GM15510 (cell line): Measurements from ENCODE around the gene CAST.

Experiments used
- POLR2A ChIP-seq: IDR thresholded peaks from 3 replicates; pipeline ENCODE4 v1.6.1; 2011; ENCODE audit warnings: borderline replicate concordance; ENCODE audit not compliant: insufficient read length; ENCODE audit errors: extremely low read depth

Gene CAST

DNA sequence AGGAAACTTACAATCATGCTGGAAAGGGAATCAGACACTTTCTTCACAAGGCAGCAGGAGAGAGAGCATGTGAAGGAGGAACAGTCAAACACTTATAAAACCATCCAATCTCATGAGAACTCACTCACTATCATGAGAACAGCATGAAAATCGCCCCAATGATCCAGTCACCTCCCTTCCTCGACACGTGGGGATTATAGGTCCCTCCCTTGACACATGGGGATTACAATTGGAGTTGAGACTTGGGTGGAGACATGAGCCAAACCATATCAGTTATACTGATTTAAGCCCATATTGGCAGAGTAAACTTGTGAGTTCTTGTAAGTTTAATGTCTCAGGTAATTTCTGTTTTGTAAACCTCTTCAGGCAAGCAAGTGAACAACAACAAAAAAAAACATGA, 74.8 kb downstream of the CAST start:
- TF ChIP-seq POLR2A = no peak

- TF ChIP-seq POLR2A = no peak
These were observed 78.9 kb downstream of the CAST start for GRCh38 chr5:96741106-96741505.

GRCh38 chr5:96741891-96742309, 79.7 kb downstream of the CAST start:
- TF ChIP-seq POLR2A = no peak

DNA sequence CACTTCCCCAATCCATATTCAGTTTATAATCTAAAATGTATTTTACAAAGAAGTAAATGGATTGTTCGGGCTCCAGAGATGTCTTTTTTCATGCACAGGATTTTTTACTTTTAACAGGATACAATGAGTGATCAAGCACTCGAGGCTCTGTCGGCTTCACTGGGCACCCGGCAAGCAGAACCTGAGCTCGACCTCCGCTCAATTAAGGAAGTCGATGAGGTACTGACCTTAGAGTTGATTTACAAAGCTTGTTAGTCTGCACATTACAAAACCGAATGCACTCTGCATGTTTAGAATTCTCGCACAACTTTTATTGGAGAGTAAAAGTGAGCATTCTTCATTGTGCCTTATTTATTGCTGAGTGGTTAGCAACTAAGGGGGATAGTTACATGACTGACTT, 80.4 kb downstream of the CAST start:
- TF ChIP-seq POLR2A = no peak

GRCh38 chr5:96743065-96743768, 81.0 kb downstream of the CAST start:
- TF ChIP-seq POLR2A = no peak

- TF ChIP-seq POLR2A = no peak
These were observed 81.6 kb downstream of the CAST start for GRCh38 chr5:96743805-96744204.

- TF ChIP-seq POLR2A = no peak
These were observed 82.8 kb downstream of the CAST start for GRCh38 chr5:96745025-96745424.

- TF ChIP-seq POLR2A = no peak
These were observed 83.8 kb downstream of the CAST start for GRCh38 chr5:96745844-96746531.

DNA sequence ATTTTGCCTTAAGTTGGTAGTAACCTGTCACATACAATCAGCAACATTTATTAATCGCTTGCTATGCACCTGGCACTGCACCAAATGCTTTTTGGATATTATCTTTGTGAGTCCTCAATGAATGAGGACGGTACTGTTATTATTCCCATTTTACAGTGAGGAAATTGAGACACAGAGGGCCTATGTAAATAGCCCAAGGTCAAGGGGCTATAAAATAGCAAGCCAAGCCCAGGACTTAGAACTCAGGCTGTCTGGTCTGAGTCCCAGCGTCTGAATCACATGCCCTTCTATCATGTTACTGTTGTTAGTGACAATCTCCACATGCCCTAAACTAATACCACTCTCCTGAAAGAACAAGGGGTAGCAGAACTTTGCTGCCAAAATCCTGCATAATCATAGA, 85.5 kb downstream of the CAST start:
- TF ChIP-seq POLR2A = no peak

GRCh38 chr5:96750110-96750822, 88.1 kb downstream of the CAST start:
- TF ChIP-seq POLR2A = no peak

- TF ChIP-seq POLR2A = no peak
These were observed 89.3 kb downstream of the CAST start for GRCh38 chr5:96751203-96752169.

DNA sequence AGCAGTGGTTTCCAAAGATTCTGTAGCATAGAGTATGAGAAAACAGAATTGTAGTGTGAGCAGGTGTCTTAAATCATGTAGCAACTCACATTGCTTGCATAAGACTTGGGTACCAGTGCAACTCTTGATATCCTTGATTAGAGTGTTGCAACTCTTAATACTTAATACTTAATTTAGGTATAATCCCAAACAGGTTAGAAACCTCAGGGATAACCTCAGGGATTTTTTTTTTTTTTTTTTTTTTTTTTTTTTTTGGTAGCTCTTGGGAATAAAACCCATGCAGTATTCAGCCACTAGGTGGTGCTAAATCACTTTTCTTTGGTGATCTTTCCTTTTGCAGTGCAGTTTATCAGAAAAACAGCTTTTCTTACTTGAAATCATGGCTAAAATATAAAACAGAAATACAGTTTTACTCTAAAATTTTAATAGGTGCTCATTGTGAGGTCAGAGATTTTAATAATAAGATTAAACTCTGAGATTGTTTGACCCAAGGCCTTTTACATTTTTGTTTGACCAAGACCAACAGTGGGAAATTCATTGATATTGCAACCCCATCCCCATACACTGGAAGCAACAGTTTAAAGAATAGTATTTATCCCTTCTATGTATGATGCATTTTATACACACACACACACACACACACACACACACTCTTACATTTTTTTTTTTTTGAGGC, 90.3 kb downstream of the CAST start:
- no peak for TF ChIP-seq POLR2A

DNA sequence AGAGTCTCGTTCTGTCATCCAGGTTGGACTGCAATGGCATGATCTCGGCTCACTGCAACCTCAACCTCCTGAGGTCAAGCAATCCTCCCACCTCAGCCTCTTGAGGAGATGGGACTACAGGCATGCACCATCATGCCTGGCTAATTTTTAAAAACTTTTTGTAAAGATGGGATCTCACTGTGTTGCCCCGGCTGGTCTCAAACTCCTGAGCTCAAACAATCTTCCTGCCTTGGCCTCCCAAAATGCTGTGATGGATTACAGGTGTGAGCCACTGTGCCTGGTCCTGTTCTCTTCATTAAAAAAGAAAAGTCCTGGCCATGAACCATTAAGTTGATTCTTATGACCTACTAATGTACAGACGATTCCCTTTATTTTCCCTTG, 90.8 kb downstream of the CAST start:
- no peak for TF ChIP-seq POLR2A

DNA sequence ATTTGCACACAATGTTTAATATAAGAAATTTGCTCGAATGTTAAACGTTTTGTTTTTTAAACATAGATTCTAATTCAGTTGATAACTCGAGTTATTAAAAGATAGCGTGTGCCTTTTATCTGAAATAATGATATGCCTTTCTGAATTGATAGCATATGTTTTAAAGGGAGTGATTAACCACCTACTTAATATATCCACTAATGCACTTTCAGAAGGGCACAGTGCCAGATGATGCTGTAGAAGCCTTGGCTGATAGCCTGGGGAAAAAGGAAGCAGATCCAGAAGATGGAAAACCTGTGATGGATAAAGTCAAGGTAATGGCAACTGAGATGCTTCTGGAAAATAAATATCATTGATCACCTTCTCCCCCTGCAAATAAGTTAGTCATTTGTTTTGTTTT, 91.7 kb downstream of the CAST start:
- TF ChIP-seq POLR2A = no peak
